K562 (cell line): ENCODE results near the gene RETREG1. TPM values are rescaled to one million over a fixed set of nuclear protein-coding genes. Genes with fewer than 3 reads are reported as not detected.

Experiments
- ATAC-seq: fragments of 200-7000 bp; cut with Tn5 transposase; 3 replicates; pipeline ENCODE4 v1.9.1; 2020; ENCODE audit warnings: moderate library complexity
- BruUV-seq: library from RNA; stranded (reverse); fragments of 400-500 nt; replicated peaks from 2 replicates; lab custom pipeline; 2021; lab: Mats Ljungman, UMichigan
- CTCF ChIA-PET: fragments of 300-600 bp; formaldehyde crosslinking; extraction: SDS; loops from one replicate; lab custom pipeline; 2021; ENCODE audit warnings: low intra/inter-chr PET ratio; lab: Yijun Ruan, JAX
- POLR2A ChIA-PET: fragments of 300-600, 350-650 bp; sonication (Branson Sonifier 250); formaldehyde crosslinking; extraction: SDS; loops from one replicate; lab custom pipeline; 2021; ENCODE audit warnings: antibody characterized with exemption, inconsistent platforms; lab: Yijun Ruan, JAX
- DNase-seq, 4 experiments: peaks; one replicate each; pipeline versions ENCODE4 v3.0.0 to v3.0.0-alpha.2; 2011 to 2018; ENCODE audit warnings: low spot score in 3 of 4, mixed read lengths in 3 of 4; ENCODE audit errors: extremely low read depth in 1 of 4
- FAIRE-seq: peaks from 2 replicates; lab custom pipeline; 2011; peaks lifted over from hg19 to GRCh38; lab: Jason Lieb, UNC
- H2AFZ ChIP-seq: 2 replicates; pipeline ENCODE4 v1.6.0; 2011; ENCODE audit warnings: low read depth, low read length, control low read depth, inconsistent platforms
- H3K27ac ChIP-seq: fragments of 200-600 bp; 3 replicates; pipeline ENCODE4 v1.8.0; 2011; ENCODE audit warnings: low read depth, mild to moderate bottlenecking, control low read depth, inconsistent platforms, low read length, moderate library complexity, mixed read lengths; ENCODE audit errors: extremely low read depth
- H3K27me3 ChIP-seq, 2 experiments: fragments of 300-600 bp in 1 of 2; 2 replicates in 1 of 2; 3 replicates in 1 of 2; pipeline versions ENCODE4 v1.6.0 to v1.8.0; 2011; ENCODE audit warnings: inconsistent platforms in 2 of 2, low read length in 2 of 2, mild to moderate bottlenecking in 1 of 2, mixed read lengths in 1 of 2, moderate library complexity in 1 of 2; ENCODE audit not compliant: control insufficient read depth in 2 of 2, insufficient read depth in 2 of 2
- H3K36me3 ChIP-seq: fragments of 300-600 bp; 3 replicates; pipeline ENCODE4 v1.8.0; 2011; ENCODE audit warnings: mild to moderate bottlenecking, low read length, inconsistent platforms; ENCODE audit not compliant: control insufficient read depth, insufficient read depth
- H3K4me1 ChIP-seq, 2 experiments: fragments of 200-600 bp in 1 of 2; replicated peaks in 1 of 2; 2 replicates in 1 of 2; 3 replicates in 1 of 2; pipeline versions ENCODE4 v1.5.1 to v1.8.0; 2011; ENCODE audit warnings: inconsistent platforms in 2 of 2, low read length in 2 of 2, mild to moderate bottlenecking in 1 of 2, mixed read lengths in 1 of 2, moderate library complexity in 1 of 2; ENCODE audit not compliant: control insufficient read depth in 2 of 2, insufficient read depth in 2 of 2
- H3K4me2 ChIP-seq: 2 replicates; pipeline ENCODE4 v1.6.1; 2011; ENCODE audit warnings: low read length, control low read depth, inconsistent platforms, mixed read lengths; ENCODE audit not compliant: insufficient read depth
- H3K4me3 ChIP-seq: fragments of 200-600 bp; sonication (generic), shearing (Covaris generic); 2 replicates; pipeline ENCODE4 v1.5.1; 2016; ENCODE audit warnings: control low read depth, inconsistent platforms
- H3K79me2 ChIP-seq: fragments of 200-600 bp; 3 replicates; pipeline ENCODE4 v1.8.0; 2011; ENCODE audit warnings: low read length, inconsistent platforms; ENCODE audit not compliant: control insufficient read depth, insufficient read depth
- H3K9ac ChIP-seq, 2 experiments: 2 replicates each; pipeline versions ENCODE4 v1.6.0 to v1.6.1; 2011; ENCODE audit warnings: low read depth in 2 of 2, low read length in 2 of 2, control low read depth in 1 of 2, inconsistent platforms in 1 of 2, mild to moderate bottlenecking in 1 of 2, mixed read lengths in 1 of 2; ENCODE audit not compliant: insufficient read depth in 1 of 2
- H3K9me1 ChIP-seq: one replicate; pipeline ENCODE4 v1.6.0; 2011; ENCODE audit warnings: inconsistent platforms, mild to moderate bottlenecking, low read length, moderate library complexity; ENCODE audit not compliant: control insufficient read depth, insufficient read depth
- H3K9me3 ChIP-seq: replicated peaks from 2 replicates; pipeline ENCODE4 v1.5.1; 2011; ENCODE audit warnings: low read depth, low read length, inconsistent platforms; ENCODE audit not compliant: control insufficient read depth, insufficient read depth
- H4K20me1 ChIP-seq: replicated peaks from 2 replicates; pipeline ENCODE4 v1.6.1; 2011; ENCODE audit warnings: low read length, inconsistent platforms, mixed read lengths; ENCODE audit not compliant: control insufficient read depth, insufficient read depth
- FOXM1 ChIP-seq, 2 experiments: fragments of 450-650 bp in 1 of 2; sonication (generic) in 1 of 2; formaldehyde crosslinking in 1 of 2; IDR thresholded peaks; 2 replicates each; pipeline versions ENCODE4 v1.6.1 to v1.9.0; 2017 to 2022; ENCODE audit warnings: low read depth in 2 of 2, mild to moderate bottlenecking in 2 of 2, missing genetic modification reagents in 1 of 2, moderate library complexity in 1 of 2
- MTF1 ChIP-seq: fragments of 250-450 bp; sonication (Bioruptor Pico); IDR thresholded peaks from 2 replicates; pipeline ENCODE4 v1.9.0; 2021; ENCODE audit warnings: moderate library complexity, mild to moderate bottlenecking, inconsistent platforms, borderline replicate concordance
- ZNF431 ChIP-seq: sonication (generic); formaldehyde crosslinking; IDR thresholded peaks from 2 replicates; pipeline ENCODE4 v1.8.0; 2022; ENCODE audit warnings: mild to moderate bottlenecking, missing genetic modification reagents
- WGBS: fragments of 100-300 bp; shearing (Covaris generic); methylation state at CpG from one replicate; pipeline ENCODE4 v1.1.6; 2016; ENCODE audit warnings: low coverage, mixed read lengths; ENCODE audit not compliant: insufficient coverage; ENCODE audit errors: missing lambda C conversion rate; 5-methylcytosine and 5-hydroxymethylcytosine counted together
- in situ Hi-C: fragments of 300-500 bp; cut with MboI; formaldehyde crosslinking; loops from 4 replicates; pipeline ENCODE4 v1.15.0; 2018; ENCODE audit warnings: inconsistent platforms, mixed read lengths
- intact Hi-C: fragments of 100-400 bp; cut with micrococcal nuclease; formaldehyde crosslinking; loops from 2 replicates; pipeline ENCODE4 v1.14.2; 2022
- polyA plus RNA-seq, 8 experiments: library from polyadenylated mRNA; depleted of rRNA in 4 of 8; stranded (reverse) in 5 of 8; unstranded in 3 of 8; fragments of >200 nt; fragmentation: Nextera tagmentation in 2 of 8; fragmentation: Illumina TruSeq in 1 of 8; extraction: Ambion mirVana in 2 of 8; extraction: Trizol in 1 of 8; gene quantifications; 2 replicates each; pipeline versions ENCODE4 v1.2.1 to v1.2.3, GENCODE V29; 2011 to 2014; ENCODE audit warnings: inconsistent platforms in 1 of 8, missing spikeins in 1 of 8
- total RNA-seq, 7 experiments: library from RNA; depleted of rRNA in 6 of 7; stranded (reverse); fragments of >200 nt in 6 of 7; fragmentation: Illumina TruSeq in 2 of 7; extraction: Trizol in 2 of 7; gene quantifications; 2 replicates each; pipeline versions ENCODE4 v1.2.1 to v1.2.3, GENCODE V29; 2011 to 2021; ENCODE audit warnings: low replicate concordance in 1 of 7

Gene RETREG1
- total and polyA plus RNA-seq, 9 of the 15 experiments (the other 6 are each of a cell fraction or from before 2014, with no cell fraction given) = 0.01 to 0.20 (median 0.08) TPM; not detected in 5

DNA sequence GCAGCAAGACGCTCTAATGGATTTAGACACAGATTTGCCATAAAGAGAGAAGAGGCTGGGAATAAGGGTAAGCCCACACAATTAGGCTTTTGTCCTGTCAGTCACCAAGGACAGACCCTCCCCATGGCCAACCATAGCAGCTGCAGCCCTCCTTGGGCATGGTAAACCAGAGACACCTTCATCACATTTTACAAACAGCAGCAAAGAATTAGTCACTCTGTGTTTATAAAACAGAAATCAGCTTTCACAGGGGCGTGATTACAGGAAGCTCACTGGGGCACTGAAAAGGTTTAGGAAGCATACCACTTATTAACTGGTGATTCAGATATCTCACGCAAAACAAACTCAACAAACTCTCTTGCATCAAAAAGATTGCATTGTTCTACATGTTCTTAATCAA lies 113.9 kb downstream of the RETREG1 start:
- Histone ChIP-seq H3K9ac (no peak overlapping the region), H3K4me2 (no peak overlapping the region), H2AFZ (no peak overlapping the region), H3K27ac (no peak overlapping the region), H3K79me2 (no peaks in the 10 kb centered on the region), H3K4me1 (no peaks in the 10 kb centered on the region), H3K36me3 (no peaks in the 10 kb centered on the region), H3K9me1 (no peaks in the 10 kb centered on the region), H3K4me3 (no peak overlapping the region), H3K9me3 (no peaks in the 10 kb centered on the region), H3K27me3 (peaks cover 8 to 27% of the 10 kb centered on the region in 2 experiments), H4K20me1 (no peaks in the 10 kb centered on the region)
- FAIRE-seq = no peak
- intact Hi-C loops = no loop called here
- no peak for TF ChIP-seq ZNF431
- POLR2A ChIA-PET = no interaction called here
- BruUV-seq = no TSS peak
- no peak for DNase-seq
- CTCF ChIA-PET = no interaction called here
- 0% methylated on average over 3 of the region's 3 CpGs for WGBS
- no peak for ATAC-seq
- in situ Hi-C loops = no loop called here

GRCh38 chr5:16500024-16500423 lies 116.8 kb downstream of the RETREG1 start:
- no peak for TF ChIP-seq ZNF431
- no peak for TF ChIP-seq MTF1
- no peak for TF ChIP-seq FOXM1 (IDR thresholded peaks at IDR 0.05; ENCODE audit: low read depth)
- no peak for TF ChIP-seq FOXM1 (CRISPR knock-in tag; IDR thresholded peaks at IDR 0.05; ENCODE audit: low read depth)
- in situ Hi-C loops = no loop called here
- WGBS = 0% methylated on average over 5 of the region's 5 CpGs
- Histone ChIP-seq H3K79me2 (no peaks in the 10 kb centered on the region), H3K4me2 (no peak overlapping the region), H2AFZ (no peak overlapping the region), H3K4me3 (no peak overlapping the region), H4K20me1 (no peaks in the 10 kb centered on the region), H3K27me3 (peaks cover 8 to 18% of the 10 kb centered on the region in 2 experiments; a peak in 4 of 5 replicates), H3K4me1 (no peaks in the 10 kb centered on the region), H3K27ac (no peak overlapping the region), H3K36me3 (no peaks in the 10 kb centered on the region), H3K9me3 (no peaks in the 10 kb centered on the region), H3K9me1 (no peaks in the 10 kb centered on the region), H3K9ac (no peak overlapping the region)
- DNase-seq = no peak
- no TSS peak for BruUV-seq
- no peak for ATAC-seq
- ChIA-PET CTCF (no interaction called here), POLR2A (no interaction called here)
- no peak for FAIRE-seq
- intact Hi-C loops = no loop called here
